ENCODE measurements around the gene SLC25A6.
"Not testable (repeated sequence)": the region's sequence is repeated elsewhere in the genome, so short reads cannot be mapped to it uniquely, and the experiment has no call there.

SLC25A6 gene

GRCh38 chrX:1351981-1352714, 39.8 kb downstream of the SLC25A6 start:
- DNase-seq = no peak

DNA sequence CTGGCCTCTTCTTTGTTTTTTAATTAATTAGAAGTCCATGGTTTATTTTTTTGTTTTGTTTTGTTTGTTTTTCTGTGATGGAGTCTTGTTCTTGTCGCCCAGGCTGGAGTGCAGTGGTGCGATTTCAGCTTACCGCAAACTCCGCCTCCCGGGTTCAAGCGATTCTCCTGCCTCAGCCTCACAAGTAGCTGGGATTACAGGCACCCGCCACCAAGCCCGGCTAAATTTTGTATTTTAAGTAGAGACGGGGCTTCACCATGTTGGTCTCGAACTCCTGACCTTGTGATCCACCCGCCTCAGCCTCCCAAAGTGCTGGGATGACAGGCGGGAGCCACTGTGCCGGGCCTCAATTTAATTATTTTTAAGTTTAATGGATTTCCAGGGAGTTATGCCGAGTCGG, 42.3 kb downstream of the SLC25A6 start:
- DNase-seq = not testable (repeated sequence)

- no peak for DNase-seq
Observed at GRCh38 chrX:1341545-1342184, 50.2 kb downstream of the SLC25A6 start.

- no peak for DNase-seq
Observed at GRCh38 chrX:1336948-1337779, 54.7 kb downstream of the SLC25A6 start.

GRCh38 chrX:1336331-1336943, 55.5 kb downstream of the SLC25A6 start, which contains the start of gene IL3RA:
Gene IL3RA (plus strand): TSS chrX:1336785. CDS start chrX:1341766, 4,981 bp downstream.
- no peak for DNase-seq

All from NCI-H345 (cell line).